HG03159 (cell line): ENCODE results near the gene RHOF.

ENCODE experiments used
- ATAC-seq: cut with Tn5 transposase; IDR thresholded peaks from one replicate; pipeline ENCODE4 v1.9.1; 2021; ENCODE audit warnings: mild to moderate bottlenecking, moderate library complexity; ENCODE audit not compliant: unreplicated experiment

RHOF gene

DNA sequence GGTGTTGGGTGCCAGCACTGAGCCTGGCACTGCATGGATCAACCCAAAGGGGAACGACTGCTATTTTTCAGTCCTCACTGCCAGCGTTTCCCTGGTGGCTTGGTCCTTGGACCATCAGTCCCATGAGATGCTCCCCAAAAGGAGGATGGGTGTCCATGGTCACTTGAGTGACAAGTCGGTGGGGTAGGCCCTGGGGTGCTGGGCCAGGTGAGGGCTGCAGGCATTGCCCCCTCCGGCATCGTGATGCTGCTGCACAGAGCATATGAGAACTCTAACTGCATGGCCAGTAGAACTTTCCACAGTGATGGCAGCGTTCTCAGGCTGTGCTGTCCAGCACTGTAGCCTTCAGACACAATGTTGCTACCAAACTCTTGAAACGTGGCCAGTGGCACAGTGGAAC is 26.6 kb upstream of the RHOF start:
- ATAC-seq: no peak

DNA sequence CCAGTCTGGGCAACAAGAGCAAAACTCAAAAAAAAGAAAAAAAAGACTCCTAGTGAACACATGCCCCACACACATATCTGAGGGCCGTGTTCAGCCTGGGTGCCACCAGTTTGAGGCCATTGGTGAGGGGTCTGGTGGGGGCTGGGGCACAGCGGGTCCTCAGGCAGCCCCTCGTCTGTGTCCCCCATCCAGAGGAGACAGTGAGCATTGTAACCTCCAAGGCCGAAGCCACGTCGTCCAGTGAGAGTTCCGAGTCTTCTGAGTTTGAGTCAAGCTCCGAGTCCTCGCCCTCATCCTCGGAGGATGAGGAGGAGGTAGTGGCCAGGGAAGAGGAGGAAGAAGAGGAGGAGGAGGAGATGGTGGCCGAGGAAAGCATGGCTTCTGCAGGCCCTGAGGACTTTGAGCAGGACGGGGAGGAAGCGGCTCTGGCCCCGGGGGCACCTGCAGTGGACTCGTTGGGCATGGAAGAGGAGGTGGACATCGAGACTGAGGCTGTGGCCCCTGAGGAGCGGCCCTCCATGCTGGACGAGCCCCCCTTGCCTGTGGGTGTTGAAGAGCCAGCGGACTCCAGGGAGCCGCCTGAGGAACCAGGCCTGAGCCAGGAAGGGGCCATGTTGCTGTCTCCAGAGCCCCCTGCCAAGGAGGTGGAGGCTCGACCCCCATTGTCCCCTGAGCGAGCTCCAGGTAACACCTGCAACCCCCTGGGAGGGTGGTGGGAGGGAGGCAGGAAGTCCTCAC is 25.9 kb upstream of the RHOF start:
- ATAC-seq: no peak

DNA sequence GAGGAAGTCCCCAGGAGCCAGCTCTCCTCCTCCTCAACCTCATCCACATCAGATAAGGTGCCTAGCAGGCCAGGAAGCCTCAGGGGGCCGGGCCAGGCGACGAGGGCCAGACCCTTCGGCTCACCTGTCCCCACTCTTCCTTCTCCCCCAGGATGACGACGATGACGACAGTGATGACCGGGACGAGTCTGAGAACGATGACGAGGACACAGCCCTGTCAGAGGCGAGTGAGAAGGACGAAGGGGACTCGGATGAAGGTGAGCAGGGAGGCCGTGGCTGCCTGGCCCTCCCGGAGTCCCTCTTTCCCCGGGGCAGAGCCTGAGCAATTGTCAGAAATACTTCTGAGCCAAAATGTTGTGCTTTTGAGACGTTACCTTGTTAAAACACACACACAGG is 24.2 kb upstream of the RHOF start:
- ATAC-seq: no peak

DNA sequence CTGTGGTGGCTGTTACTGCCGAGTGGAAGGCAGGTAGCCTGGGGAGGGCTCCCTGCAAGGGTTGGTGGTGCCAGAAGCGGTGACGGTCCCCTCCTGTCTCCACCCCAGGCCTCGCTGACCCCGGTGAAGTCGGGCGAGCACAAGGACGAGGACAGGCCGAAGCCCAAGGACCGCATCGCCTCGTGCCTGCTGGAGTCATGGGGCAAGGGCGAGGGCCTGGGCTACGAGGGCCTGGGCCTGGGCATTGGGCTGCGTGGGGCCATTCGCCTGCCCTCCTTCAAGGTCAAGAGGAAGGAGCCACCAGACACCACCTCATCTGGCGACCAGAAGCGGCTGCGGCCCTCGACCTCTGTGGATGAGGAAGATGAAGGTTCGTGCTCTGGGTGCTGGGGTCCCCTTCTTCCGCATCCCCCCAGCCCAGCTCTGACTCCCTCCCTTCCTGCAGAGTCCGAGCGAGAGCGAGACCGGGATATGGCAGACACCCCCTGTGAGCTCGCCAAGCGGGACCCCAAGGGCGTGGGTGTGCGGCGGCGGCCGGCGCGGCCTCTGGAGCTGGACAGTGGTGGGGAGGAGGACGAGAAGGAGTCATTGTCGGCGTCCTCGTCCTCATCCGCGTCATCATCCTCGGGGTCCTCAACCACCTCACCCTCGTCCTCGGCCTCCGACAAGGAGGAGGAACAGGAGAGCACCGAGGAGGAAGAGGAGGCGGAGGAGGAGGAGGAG is 23.6 kb upstream of the RHOF start:
- ATAC-seq: no peak

- ATAC-seq: no peak
These were observed 21.8 kb upstream of the RHOF start for GRCh38 chr12:121815263-121815662.

GRCh38 chr12:121814429-121815119 is 21.1 kb upstream of the RHOF start:
- no peak for ATAC-seq

- no peak for ATAC-seq
These were observed 20.5 kb upstream of the RHOF start for GRCh38 chr12:121813951-121814350.

DNA sequence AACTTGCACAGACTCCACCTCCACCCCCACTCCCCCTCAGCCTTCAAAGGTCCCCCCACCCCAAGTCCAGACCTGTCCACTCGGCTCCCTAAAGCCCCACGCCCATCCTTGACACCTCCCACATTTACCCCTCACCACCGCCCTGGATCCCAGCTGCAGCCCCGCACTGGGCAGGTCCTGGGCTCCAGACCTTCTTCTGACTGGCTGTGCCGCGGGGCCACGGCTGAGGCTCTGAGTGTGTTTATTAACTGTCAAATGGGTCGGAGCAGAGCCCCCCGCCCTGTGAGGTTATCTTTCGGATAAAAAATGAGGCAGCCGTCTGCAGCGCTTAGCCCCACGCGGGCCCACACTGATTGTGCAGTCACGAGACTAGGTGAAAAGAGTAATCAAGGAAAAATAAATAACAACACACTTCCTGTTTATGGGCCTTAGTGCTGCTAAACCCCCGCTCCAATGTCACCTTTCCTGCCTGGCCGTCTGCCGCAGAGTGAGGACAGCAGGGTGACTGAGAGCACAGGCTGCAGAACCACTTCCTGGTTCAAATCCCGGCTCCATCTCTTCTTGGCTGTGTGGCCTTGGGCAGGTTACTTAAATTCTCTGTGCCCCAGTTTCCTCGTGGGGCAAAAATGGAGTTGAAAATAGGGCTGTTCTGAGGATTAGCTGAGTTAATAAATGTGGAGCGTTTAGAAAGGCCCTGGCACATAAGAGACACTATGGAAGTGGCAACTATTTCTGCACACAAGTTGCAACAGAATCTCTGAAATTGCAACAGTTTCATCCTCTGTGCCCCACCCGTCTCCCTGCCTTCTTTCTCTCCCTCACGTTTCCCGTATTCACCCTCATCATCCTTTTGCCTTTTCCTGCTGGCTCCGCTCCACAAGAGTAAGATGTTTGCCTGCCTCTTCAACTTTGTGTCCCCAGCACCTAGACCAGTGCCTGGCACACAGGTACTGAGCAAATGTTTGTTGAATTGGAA is 19.7 kb upstream of the RHOF start:
- no peak for ATAC-seq

DNA sequence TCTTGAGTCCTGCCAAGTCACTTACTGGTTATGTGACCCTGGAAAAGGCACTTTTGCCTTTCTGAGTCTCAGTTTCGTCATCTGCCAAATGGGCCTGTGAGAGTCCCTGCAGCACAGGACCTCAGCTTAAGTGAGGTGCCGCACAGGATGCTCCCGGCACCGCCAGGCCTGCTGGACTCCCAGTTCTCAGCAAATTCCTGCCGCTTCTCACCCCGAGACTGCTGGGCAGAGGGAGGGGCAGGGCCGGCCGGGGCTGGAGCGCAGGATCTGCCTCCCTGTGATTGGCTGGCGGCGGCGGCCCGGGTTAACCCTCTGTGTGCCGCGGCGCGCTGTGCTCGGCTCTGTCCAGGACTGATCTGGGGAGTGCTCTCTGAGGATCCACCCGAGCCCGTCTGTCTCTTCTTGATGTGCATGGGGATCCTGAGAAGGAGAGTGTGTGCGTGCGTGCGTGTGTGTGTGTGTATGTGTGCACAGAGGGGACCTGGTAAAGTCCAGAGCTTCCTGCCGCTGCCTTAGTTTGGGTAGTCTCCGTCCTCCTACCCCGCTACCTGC is 18.9 kb upstream of the RHOF start:
- ATAC-seq: no peak

- no peak for ATAC-seq
These were observed 18.2 kb upstream of the RHOF start for GRCh38 chr12:121811434-121812319.

DNA sequence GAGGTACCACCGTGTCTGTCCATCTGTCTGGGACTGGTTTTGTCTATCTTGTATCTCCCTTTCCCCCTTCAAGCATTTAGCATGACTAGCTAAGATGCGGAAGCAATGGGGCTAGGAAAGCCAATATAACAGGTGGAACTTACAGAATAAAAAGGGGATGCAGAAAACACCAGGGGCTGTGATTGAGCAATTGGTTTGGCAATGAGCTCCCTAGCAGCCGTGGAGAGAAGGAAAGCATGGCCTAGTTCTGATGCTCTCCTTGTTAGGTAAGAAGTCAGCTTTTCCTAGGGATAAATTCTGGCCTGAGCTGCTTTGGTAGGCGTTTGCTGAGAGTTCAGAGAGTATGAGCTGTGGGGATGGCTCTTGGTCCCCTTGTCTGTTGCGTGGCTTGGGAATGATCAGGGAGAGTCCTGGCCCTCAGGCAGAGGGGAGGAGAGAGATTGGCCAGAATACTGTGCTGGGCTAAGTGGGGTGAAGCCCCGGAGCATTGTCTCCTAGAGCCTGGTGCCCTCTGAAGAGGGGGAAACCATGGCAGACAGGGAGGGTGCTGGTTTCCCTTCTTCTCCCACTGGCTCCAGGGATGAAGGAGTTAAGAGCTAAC is 17.4 kb upstream of the RHOF start:
- ATAC-seq: no peak

- ATAC-seq: no peak
These were observed 16.8 kb upstream of the RHOF start for GRCh38 chr12:121810234-121810817.

DNA sequence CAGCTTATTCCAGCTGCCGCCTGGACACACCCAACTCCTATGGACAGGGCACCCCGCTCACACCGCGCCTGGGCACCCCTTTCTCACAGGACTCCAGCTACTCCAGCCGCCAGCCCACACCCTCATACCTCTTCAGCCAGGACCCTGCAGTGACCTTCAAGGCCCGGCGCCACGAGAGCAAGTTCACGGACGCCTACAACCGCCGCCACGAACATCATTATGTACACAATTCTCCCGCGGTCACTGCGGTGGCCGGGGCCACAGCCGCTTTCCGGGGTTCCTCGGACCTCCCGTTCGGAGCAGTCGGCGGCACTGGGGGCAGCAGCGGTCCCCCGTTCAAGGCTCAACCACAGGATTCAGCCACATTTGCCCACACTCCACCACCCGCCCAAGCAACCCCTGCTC is 16.2 kb upstream of the RHOF start:
- ATAC-seq: no peak

- ATAC-seq: no peak
These were observed 15.1 kb upstream of the RHOF start for GRCh38 chr12:121808623-121809022.

DNA sequence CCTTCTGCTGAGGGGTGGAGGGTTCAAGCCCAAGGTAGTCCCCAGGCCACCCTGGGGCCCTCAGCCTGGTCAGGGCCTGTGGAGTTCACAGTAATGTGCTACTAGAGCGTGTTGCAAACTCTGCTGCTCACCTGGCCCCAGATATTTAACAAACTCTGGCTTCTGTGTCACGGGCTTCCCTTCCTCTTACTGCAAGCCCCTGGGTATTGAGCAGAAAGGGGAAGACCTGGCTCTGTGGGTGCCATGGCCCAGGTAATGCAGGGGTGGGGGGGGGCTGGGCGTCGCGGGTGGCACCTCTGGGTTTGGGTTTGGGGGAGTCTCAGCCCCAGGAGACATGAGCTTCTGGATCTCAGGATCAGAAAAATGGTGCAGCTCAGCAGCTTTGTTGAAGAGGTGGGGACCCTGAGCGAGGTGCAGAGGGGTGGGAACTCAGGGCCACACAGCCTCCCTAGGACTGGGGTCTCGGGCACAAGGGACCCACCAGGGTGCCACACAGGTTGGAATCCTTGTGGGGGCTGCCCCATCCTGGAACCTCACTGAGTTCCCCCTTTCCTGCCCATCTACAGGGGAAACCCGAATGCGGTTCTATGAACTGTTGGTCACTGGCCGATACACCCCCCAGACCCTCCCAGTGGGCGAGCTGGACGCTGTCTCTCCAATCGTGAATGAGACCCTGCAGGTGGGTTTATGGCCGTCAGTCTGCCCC is 14.3 kb upstream of the RHOF start:
- ATAC-seq: no peak

DNA sequence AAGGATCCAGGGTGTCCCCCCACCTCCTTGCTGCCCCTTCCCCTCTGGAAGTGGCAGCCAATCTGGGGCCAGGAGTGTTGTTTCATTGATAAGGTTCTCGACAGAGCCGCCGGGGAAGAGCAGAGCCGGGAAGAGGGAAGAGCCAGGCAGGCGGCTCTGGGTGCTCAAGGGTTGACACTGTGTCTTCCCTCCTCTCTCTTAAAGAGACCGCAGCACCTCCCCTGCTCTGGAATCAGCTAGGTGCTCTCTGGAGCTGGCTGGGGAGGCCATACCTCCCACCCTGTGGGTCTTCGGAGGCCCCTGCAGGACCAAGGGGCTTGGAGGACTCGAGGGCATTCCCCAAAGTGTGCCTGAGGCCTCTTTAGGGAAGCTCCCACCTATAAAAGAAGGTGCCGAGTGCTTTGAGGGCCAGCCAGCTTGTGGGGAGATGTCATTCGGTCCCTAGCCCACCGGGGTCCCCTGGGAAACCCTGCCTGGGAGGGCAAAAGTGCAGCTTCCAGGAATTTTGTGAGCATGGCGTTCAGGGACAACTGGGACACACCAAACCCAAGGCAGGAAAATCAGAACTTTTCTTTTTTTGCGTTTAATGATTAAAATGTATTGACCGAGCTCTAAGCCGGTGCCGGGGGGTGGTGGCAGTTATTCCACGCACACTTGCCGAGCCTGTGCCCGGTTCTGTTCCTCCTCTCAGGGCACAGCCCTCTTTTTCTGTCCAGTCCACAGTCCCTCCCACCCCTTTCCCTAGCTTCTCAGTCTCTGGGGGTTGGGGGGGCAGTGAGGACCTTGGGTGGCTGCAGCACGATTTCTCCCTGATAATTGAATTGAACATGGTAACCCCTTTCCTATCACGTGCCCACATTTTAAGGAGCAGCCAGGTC is 13.3 kb upstream of the RHOF start:
- ATAC-seq: no peak

GRCh38 chr12:121806009-121806545 is 12.6 kb upstream of the RHOF start:
- no peak for ATAC-seq
